Osteoblast (primary cell): Measurements from ENCODE around the gene AKAP13. TPM values are rescaled to one million over a fixed set of nuclear protein-coding genes. Genes with fewer than 3 reads are reported as not detected.

Experiments
- DNase-seq: peaks from one replicate; pipeline ENCODE4 v3.0.0; 2011; ENCODE audit warnings: low spot score, mixed read lengths; ENCODE audit not compliant: insufficient read length; ENCODE audit errors: missing footprints
- H2AFZ ChIP-seq: 2 replicates; pipeline ENCODE4 v1.6.0; 2011; ENCODE audit warnings: mild to moderate bottlenecking, low read length
- H3K27ac ChIP-seq: 2 replicates; pipeline ENCODE4 v1.5.1; 2011; ENCODE audit warnings: mild to moderate bottlenecking, low read depth, low read length, moderate library complexity
- H3K27me3 ChIP-seq: 2 replicates; pipeline ENCODE4 v1.6.0; 2012; ENCODE audit warnings: mild to moderate bottlenecking, control low read depth, inconsistent platforms, low read length, moderate library complexity; ENCODE audit not compliant: insufficient read depth
- H3K36me3 ChIP-seq: 2 replicates; pipeline ENCODE4 v1.5.1; 2011; ENCODE audit warnings: mild to moderate bottlenecking, low read length, control low read depth, moderate library complexity; ENCODE audit not compliant: insufficient read depth
- H3K4me1 ChIP-seq: 2 replicates; pipeline ENCODE4 v1.5.1; 2011; ENCODE audit warnings: mild to moderate bottlenecking, low read length, control low read depth, moderate library complexity; ENCODE audit not compliant: insufficient read depth
- H3K4me2 ChIP-seq: 2 replicates; pipeline ENCODE4 v1.6.0; 2011; ENCODE audit warnings: mild to moderate bottlenecking, low read length; ENCODE audit not compliant: insufficient read depth
- H3K4me3 ChIP-seq: fragments of 200-600 bp; sonication (generic); 3 replicates; pipeline ENCODE4 v1.5.1; 2012; ENCODE audit warnings: mild to moderate bottlenecking, low read length, inconsistent platforms; ENCODE audit not compliant: insufficient read depth
- H3K79me2 ChIP-seq: 2 replicates; pipeline ENCODE4 v1.6.0; 2012; ENCODE audit warnings: mild to moderate bottlenecking, low read length, control low read depth, inconsistent platforms; ENCODE audit not compliant: insufficient read depth
- H3K9me3 ChIP-seq: 2 replicates; pipeline ENCODE4 v1.5.1; 2011; ENCODE audit warnings: low read depth, low read length, control low read depth
- H4K20me1 ChIP-seq: 2 replicates; pipeline ENCODE4 v1.6.0; 2012; ENCODE audit warnings: mild to moderate bottlenecking, low read length, control low read depth; ENCODE audit not compliant: insufficient read depth
- total RNA-seq: library from RNA; depleted of rRNA; stranded (reverse); fragments of >200 nt; gene quantifications from 2 replicates; pipeline ENCODE4 v1.2.3, GENCODE V29; 2012
- TF ChIP-seq, protein P1 (sequence below): IDR thresholded peaks from 2 replicates; pipeline ENCODE4 v1.5.1; 2011; ENCODE audit warnings: mild to moderate bottlenecking, low read depth, low read length, moderate library complexity; ENCODE audit errors: extremely low read depth

Gene AKAP13
- total RNA-seq, 1 donor = 77.1 TPM

DNA sequence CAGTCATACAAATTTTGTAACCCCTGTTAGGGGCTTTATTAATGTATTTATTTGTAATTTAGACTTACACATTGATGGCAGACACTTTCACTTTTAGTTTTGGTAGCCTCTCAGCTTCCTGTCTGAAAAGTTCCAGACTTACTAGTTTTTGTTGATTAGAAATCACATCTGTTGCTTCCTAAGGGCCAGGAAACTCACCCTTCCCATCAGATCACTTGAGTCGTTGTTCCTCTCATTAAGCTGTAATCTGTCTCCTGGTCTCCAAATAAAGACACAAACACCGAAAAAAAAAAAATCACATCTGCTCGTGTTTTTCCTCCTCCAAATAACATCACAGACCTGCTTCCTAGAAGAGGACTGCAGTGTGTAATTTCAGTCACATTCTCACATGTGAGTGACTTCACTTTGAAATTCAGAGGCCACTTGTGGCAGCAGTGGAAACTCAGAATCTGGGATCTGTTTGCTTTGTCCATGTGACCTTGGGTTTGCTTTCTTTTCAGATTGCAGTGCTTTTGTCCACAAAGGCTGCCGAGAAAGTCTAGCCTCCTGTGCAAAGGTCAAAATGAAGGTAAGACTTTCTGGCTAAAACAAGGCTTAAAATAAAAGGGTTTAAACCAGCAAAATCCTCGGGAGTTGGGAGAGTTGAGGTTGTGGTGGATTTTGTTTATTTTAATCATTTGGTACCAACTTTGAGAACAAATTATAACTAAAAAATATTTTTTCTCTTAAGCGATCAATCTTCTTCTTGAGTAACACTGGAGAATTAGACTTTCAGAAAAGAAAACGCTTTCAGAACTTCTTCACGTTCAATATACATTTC lies 327.3 kb downstream of the AKAP13 start:
- H2AFZ ChIP-seq = peak overlapping the region; percentile 62
- H4K20me1 ChIP-seq = no peaks in the 10 kb centered on the region
- H3K27me3 ChIP-seq = no peaks in the 10 kb centered on the region
- peak overlapping the region; percentile 85 for H3K27ac ChIP-seq
- H3K4me2 ChIP-seq = peak overlapping the region; percentile 78
- DNase-seq = no peak
- no peaks in the 10 kb centered on the region for H3K9me3 ChIP-seq
- H3K36me3 ChIP-seq = peaks cover 7% of the 10 kb centered on the region
- TF ChIP-seq, protein P1, sequence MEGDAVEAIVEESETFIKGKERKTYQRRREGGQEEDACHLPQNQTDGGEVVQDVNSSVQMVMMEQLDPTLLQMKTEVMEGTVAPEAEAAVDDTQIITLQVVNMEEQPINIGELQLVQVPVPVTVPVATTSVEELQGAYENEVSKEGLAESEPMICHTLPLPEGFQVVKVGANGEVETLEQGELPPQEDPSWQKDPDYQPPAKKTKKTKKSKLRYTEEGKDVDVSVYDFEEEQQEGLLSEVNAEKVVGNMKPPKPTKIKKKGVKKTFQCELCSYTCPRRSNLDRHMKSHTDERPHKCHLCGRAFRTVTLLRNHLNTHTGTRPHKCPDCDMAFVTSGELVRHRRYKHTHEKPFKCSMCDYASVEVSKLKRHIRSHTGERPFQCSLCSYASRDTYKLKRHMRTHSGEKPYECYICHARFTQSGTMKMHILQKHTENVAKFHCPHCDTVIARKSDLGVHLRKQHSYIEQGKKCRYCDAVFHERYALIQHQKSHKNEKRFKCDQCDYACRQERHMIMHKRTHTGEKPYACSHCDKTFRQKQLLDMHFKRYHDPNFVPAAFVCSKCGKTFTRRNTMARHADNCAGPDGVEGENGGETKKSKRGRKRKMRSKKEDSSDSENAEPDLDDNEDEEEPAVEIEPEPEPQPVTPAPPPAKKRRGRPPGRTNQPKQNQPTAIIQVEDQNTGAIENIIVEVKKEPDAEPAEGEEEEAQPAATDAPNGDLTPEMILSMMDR = no peak
- peak overlapping the region; percentile 49 for H3K4me3 ChIP-seq
- no peaks in the 10 kb centered on the region for H3K79me2 ChIP-seq
- peaks cover 30% of the 10 kb centered on the region for H3K4me1 ChIP-seq

DNA sequence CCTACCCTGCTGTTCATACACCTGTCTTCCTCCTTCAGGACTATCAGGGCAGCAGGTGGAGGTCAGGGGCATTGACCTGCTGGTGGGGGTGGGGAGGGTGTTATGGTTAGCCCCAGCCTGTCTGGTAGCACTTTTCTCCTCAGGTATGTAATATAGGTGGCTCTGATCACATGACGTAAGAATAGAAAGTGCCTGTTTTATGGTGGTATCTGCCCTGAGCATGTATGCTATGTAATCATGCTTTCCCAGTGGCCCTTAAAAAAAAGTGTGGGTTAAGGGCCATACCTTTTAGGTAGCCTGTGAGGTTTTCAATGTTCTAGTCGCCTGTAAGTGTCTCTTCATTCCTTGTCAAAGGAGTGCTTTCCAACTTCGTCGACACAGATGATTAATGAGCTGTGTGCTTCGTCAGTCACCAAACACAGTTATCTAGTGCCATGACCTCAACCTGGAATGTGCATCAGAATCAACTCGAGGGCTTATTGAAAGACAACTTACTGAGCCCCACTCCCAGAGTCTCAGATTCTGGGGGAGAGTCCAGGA lies 328.1 kb downstream of the AKAP13 start:
- H3K36me3 ChIP-seq = peaks cover 7% of the 10 kb centered on the region
- H3K4me2 ChIP-seq = no peak overlapping the region
- H2AFZ ChIP-seq = no peak overlapping the region
- H3K79me2 ChIP-seq = no peaks in the 10 kb centered on the region
- no peaks in the 10 kb centered on the region for H3K9me3 ChIP-seq
- no peaks in the 10 kb centered on the region for H3K27me3 ChIP-seq
- peaks cover 30% of the 10 kb centered on the region for H3K4me1 ChIP-seq
- TF ChIP-seq, protein P1 = no peak
- no peak overlapping the region for H3K27ac ChIP-seq
- H3K4me3 ChIP-seq = no peak overlapping the region
- no peak for DNase-seq
- H4K20me1 ChIP-seq = no peaks in the 10 kb centered on the region

DNA sequence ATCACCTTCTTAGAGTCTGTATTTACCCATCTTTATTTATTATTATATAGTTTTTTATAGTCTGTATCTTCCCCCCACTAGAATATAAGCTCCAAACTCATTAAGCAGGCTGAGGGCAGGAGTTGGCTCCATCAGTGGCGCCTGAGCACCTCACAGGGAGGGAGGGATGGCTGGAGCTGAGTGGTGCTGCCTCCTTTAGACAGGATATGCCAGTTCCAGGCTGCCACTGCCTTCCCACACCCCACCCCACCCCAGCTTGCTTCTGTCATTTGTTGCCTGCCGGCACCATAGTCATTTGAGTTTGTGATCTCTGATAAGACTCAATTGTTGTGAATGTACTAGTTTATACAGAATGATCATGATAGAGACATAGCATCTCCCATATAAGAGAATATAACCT lies 328.8 kb downstream of the AKAP13 start:
- no peak overlapping the region for H2AFZ ChIP-seq
- H3K27ac ChIP-seq = no peak overlapping the region
- peaks cover 11% of the 10 kb centered on the region for H3K36me3 ChIP-seq
- no peaks in the 10 kb centered on the region for H3K9me3 ChIP-seq
- DNase-seq = no peak
- no peak overlapping the region for H3K4me2 ChIP-seq
- H3K4me1 ChIP-seq = peaks cover 25% of the 10 kb centered on the region
- TF ChIP-seq, protein P1 = no peak
- H3K27me3 ChIP-seq = no peaks in the 10 kb centered on the region
- no peaks in the 10 kb centered on the region for H3K79me2 ChIP-seq
- H3K4me3 ChIP-seq = no peak overlapping the region
- H4K20me1 ChIP-seq = no peaks in the 10 kb centered on the region

DNA sequence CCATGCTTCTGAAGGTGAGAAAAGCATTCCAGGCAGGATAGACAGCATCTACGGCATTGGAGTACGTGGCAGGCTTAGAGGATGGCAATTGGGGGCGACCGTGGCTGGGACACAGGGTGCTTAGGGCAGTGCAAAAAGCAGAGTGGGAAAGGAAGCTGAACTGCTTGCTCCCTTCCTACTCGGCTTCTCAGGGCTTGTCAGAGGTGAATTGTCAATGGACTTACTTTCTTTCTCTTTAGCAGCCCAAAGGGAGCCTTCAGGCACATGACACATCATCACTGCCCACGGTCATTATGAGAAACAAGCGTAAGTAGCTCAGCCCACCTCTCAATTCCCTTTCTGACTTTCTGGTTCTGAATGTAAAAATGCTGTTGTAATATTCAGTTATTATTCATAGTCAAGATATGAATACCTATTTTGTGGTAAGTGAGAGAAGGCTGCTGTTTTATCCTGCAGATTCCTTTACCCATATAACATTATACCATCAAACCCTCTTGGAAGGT lies 330.0 kb downstream of the AKAP13 start:
- peaks cover 11% of the 10 kb centered on the region for H3K36me3 ChIP-seq
- H3K4me3 ChIP-seq = no peak overlapping the region
- peaks cover 20% of the 10 kb centered on the region for H3K4me1 ChIP-seq
- no peaks in the 10 kb centered on the region for H4K20me1 ChIP-seq
- H3K27me3 ChIP-seq = no peaks in the 10 kb centered on the region
- TF ChIP-seq, protein P1 = no peak
- H3K27ac ChIP-seq = no peak overlapping the region
- H2AFZ ChIP-seq = no peak overlapping the region
- H3K79me2 ChIP-seq = no peaks in the 10 kb centered on the region
- no peak for DNase-seq
- no peaks in the 10 kb centered on the region for H3K9me3 ChIP-seq
- no peak overlapping the region for H3K4me2 ChIP-seq
